Measurements from ENCODE around the gene KRTAP5-2.

DNA sequence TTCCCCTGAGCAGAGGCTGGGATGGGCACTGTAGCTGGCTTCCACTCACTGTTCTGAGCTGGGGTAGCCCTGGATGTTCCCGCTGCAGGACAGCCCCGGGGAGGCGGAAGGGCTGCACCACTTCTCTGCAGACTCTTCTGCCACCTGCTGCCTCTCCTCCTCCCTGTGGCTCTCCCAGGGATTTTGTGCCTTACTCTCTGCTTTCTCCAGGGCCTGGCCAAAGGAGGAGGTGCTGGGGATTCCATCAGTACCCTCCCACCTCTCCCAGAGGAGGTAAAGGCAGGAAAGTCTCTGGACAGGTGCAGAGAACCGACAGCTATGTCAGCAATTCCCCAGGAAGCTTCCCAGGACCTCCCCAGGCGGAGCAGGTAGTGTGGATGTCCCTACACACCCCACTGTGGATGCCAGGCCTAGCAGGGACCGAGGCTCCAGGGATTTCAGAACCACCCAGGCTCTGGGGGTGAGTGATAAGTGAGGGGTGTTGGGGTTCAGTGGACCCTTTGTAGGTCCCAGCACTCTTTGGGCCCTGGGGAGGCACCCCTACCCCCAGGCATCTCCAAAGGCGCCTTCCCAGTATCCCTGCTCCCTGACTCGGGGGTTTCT lies 37.3 kb downstream of the KRTAP5-2 start:
- TF ChIP-seq PML (IDR thresholded peaks at IDR 0.05; ENCODE audit: low read length) (no peak), BCLAF1 (IDR thresholded peaks at IDR 0.05; ENCODE audit: borderline replicate concordance in 1 of 2, control insufficient read depth in 1 of 2, low read depth in 2 of 2, low read length in 1 of 2) (no peak), ZNF143 (CRISPR knock-in tag; IDR thresholded peaks at IDR 0.05) (no peak), POLR3A (IDR thresholded peaks at IDR 0.05; ENCODE audit: borderline replicate concordance, extremely low read depth, insufficient read depth, insufficient read length) (no peak), CAMTA2 (CRISPR knock-in tag; conservative IDR thresholded peaks at IDR 0.05) (no peak), PHF21A (IDR thresholded peaks at IDR 0.05; ENCODE audit: borderline replicate concordance, low read depth) (no peak), KAT8 (IDR thresholded peaks at IDR 0.05; ENCODE audit: low read depth) (no peak)
- TF ChIP-seq, protein P1, sequence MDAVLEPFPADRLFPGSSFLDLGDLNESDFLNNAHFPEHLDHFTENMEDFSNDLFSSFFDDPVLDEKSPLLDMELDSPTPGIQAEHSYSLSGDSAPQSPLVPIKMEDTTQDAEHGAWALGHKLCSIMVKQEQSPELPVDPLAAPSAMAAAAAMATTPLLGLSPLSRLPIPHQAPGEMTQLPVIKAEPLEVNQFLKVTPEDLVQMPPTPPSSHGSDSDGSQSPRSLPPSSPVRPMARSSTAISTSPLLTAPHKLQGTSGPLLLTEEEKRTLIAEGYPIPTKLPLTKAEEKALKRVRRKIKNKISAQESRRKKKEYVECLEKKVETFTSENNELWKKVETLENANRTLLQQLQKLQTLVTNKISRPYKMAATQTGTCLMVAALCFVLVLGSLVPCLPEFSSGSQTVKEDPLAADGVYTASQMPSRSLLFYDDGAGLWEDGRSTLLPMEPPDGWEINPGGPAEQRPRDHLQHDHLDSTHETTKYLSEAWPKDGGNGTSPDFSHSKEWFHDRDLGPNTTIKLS (IDR thresholded peaks at IDR 0.05; ENCODE audit: borderline replicate concordance, low read depth) = no peak
- TF ChIP-seq, protein P2, sequence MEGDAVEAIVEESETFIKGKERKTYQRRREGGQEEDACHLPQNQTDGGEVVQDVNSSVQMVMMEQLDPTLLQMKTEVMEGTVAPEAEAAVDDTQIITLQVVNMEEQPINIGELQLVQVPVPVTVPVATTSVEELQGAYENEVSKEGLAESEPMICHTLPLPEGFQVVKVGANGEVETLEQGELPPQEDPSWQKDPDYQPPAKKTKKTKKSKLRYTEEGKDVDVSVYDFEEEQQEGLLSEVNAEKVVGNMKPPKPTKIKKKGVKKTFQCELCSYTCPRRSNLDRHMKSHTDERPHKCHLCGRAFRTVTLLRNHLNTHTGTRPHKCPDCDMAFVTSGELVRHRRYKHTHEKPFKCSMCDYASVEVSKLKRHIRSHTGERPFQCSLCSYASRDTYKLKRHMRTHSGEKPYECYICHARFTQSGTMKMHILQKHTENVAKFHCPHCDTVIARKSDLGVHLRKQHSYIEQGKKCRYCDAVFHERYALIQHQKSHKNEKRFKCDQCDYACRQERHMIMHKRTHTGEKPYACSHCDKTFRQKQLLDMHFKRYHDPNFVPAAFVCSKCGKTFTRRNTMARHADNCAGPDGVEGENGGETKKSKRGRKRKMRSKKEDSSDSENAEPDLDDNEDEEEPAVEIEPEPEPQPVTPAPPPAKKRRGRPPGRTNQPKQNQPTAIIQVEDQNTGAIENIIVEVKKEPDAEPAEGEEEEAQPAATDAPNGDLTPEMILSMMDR (IDR thresholded peaks at IDR 0.05 in 2 of 3, conservative IDR thresholded peaks at IDR 0.05 in 1 of 3; ENCODE audit: insufficient read depth in 2 of 3, low read depth in 1 of 3, low read length in 3 of 3) = peak in 2 of 3 experiments; percentile 9 to 20; a peak in 2 of 6 replicates

Data from K562 (cell line).